Astrocyte of the spinal cord (primary cell): ENCODE measurements around the gene TXNRD1.
"Not testable (repeated sequence)": the region's sequence is repeated elsewhere in the genome, so short reads cannot be mapped to it uniquely, and the experiment has no call there.

Source experiments
- DNase-seq: peaks from one replicate; pipeline ENCODE4 v3.0.0; 2011; ENCODE audit warnings: low read depth, low spot score
- H3K4me3 ChIP-seq: 2 replicates; pipeline ENCODE4 v1.5.1; 2011; ENCODE audit warnings: low read depth, mild to moderate bottlenecking, low read length, moderate library complexity
- in situ Hi-C: cut with HindIII; loops from 2 replicates; pipeline ENCODE4 v1.10.0; 2017; ENCODE audit warnings: low sequenced_read_pairs
- TF ChIP-seq, protein P1 (sequence below): IDR thresholded peaks from 2 replicates; pipeline ENCODE4 v1.5.1; 2012; ENCODE audit warnings: low read depth, mild to moderate bottlenecking, low read length, inconsistent platforms

The TXNRD1 gene

DNA sequence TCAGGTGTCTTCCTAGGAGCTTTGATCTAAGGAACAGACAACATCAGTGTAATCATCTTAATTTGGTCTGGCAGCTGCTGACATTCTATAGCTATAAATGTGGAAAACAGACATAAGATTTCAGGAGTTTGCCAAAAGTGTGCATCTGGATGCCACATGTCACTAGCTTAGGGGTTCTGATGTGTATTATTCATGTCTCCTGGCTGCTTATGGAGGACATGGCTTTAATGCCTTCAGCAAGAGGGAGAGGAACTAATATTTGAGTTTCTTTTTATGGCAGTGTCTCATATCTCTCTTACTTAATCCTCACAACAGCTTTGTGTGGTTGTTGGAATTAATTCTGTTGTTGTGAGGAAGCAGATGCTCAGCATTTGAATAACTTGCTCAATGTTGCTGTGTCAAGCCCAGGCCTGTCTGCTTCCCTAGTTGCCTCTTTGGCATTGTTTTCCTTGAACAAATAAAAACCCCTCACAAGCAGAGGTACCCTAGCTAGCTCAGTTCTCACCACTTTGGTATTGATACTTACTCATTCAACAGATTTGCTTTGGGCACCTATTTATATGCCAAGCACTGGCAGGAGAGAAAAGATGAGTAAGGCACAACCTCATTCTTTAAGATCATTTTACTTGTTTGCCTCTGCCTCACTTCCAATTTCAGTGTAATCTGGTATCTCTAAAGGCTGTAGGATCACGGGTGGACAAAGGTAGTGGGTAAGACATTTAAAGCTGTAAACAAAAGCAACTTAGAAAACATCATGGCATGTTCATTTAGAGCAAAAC, 48.2 kb downstream of the TXNRD1 start:
- no peak overlapping the region for H3K4me3 ChIP-seq
- TF ChIP-seq, protein P1, sequence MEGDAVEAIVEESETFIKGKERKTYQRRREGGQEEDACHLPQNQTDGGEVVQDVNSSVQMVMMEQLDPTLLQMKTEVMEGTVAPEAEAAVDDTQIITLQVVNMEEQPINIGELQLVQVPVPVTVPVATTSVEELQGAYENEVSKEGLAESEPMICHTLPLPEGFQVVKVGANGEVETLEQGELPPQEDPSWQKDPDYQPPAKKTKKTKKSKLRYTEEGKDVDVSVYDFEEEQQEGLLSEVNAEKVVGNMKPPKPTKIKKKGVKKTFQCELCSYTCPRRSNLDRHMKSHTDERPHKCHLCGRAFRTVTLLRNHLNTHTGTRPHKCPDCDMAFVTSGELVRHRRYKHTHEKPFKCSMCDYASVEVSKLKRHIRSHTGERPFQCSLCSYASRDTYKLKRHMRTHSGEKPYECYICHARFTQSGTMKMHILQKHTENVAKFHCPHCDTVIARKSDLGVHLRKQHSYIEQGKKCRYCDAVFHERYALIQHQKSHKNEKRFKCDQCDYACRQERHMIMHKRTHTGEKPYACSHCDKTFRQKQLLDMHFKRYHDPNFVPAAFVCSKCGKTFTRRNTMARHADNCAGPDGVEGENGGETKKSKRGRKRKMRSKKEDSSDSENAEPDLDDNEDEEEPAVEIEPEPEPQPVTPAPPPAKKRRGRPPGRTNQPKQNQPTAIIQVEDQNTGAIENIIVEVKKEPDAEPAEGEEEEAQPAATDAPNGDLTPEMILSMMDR: no peak
- in situ Hi-C loops: no loop called here
- DNase-seq: no peak

DNA sequence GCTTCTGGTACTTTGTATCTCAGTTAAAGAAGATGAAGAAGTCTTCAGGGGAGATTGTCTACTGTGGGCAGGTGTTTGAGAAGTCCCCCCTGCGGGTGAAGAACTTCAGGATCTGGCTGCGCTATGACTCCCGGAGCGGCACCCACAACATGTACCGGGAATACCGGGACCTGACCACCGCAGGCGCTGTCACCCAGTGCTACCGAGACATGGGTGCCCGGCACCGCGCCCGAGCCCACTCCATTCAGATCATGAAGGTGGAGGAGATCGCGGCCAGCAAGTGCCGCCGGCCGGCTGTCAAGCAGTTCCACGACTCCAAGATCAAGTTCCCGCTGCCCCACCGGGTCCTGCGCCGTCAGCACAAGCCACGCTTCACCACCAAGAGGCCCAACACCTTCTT, 49.9 kb downstream of the TXNRD1 start:
- in situ Hi-C loops: not testable (repeated sequence)

DNA sequence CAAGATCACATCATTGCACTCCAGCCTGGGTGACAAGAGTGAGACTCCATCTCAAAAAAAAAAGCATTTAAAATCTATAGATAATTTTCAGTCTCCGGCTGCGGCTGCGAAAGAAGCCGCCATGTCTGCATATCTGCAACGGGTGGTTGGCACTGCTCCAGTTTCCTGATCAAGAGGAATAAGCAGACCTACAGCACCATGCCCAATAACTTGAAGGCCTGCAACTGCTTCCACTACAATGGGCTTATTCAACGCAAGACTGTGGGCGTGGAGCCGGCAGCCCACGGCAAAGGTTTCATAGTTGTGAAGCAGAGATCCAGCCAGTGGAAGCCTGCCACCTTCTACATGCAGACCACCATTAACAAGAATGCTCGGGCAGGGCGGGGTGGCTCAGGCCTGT, 57.4 kb downstream of the TXNRD1 start:
- TF ChIP-seq, protein P1: no peak
- no peak overlapping the region for H3K4me3 ChIP-seq
- in situ Hi-C loops: no loop called here
- no peak for DNase-seq

More for the DNA sequence above, 49.9 kb downstream of the TXNRD1 start:
- H3K4me3 ChIP-seq, DNase-seq: not testable (repeated sequence)

DNA sequence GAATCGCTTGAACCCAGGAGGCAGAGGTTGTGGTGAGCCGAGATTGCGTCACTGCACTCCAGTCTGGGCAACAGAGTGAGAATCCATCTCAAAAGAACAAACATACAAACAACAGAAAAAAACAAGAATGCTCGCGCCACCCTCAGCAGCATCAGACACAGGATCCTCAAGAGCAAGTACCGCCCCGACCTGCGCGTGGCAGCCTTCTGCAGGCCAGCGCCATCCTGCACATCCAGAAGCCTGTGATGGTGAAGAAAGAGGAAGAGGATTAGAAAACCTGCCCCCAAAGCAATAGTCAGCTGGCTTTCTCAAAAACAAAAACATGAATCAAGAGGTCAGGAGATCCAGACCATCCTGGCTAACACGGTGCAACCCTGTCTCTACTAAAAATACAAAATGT, 57.9 kb downstream of the TXNRD1 start:
- TF ChIP-seq, protein P1: no peak
- in situ Hi-C loops: no loop called here
- no peak for DNase-seq
- H3K4me3 ChIP-seq: no peak overlapping the region

DNA sequence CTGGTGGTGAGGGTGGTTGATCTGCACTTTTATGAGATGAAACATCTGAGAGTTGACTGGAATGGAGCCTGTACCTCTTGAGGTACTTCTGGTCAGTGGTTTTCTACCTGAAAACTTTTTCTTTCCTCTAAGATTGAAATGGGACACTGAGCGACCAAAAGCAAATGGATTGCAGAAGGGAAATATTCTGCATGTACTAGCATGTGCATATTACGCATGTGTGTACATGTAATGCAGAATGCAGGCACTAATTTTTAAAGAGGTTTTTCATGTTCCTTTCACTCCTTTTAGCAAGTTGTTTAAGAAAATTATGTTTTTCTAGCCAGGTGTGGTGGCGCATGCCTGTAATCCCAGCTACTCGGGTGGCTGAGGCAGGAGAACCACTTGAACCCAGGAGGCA, 59.2 kb downstream of the TXNRD1 start:
- TF ChIP-seq, protein P1: no peak
- H3K4me3 ChIP-seq: no peak overlapping the region
- in situ Hi-C loops: no loop called here
- no peak for DNase-seq

DNA sequence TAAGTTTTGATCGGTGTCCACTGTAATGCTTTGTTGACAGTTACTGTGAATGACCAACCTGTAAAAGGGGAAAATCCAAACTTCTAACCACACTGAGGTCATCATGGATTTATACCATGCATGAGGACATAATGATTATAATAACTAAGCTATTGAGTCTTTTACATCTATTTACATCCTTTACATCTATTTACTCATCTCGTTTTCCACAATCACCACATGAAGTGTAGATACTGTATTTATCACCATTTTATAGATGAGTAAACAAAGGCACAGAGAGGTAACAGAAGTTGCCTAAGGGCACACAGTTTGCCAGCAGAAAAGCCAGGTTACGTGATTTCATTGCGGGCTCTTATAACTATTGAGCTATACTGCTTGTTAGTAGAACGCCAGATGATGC, 60.1 kb downstream of the TXNRD1 start:
- no peak overlapping the region for H3K4me3 ChIP-seq
- TF ChIP-seq, protein P1: no peak
- no peak for DNase-seq
- in situ Hi-C loops: no loop called here

DNA sequence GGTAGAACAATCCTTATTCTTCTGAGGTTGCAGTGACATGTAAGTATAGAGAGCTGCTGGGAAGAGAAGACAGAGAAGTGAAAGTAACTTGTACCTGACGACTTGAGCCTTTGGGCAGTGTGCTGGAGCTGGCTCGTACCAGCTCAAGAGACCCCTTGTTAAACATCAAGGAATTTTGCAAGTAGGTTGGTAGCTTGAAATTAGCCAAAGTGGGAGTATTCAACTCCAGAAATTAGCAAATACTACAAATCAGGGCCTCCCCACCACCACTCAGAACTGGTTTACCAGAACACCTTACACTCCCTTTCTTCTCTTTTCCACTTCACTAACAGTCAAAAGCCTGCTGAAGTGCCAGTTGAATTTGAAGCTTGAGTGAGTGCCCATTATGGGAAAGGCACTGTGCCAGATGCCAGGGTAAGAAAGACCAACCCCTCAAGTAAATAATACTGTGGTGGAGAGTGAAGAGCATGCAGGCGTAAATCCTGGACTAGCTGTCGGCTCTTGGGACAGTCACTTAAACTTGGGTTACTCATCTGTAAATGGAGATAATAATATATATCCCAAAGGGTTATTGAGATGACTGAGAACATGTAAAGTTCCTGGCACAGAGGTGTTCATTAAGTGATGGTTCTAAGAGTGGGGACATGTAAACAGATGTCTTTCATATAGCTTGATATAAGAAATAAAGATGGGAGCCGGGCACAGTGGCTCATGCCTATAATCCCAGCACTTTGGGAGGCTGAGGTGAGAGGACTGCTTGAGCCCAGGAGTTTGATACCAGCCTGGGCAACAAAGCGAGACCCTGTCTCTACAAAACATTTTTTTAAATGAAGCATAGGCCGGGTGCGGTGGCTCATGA, 60.9 kb downstream of the TXNRD1 start:
- H3K4me3 ChIP-seq: no peak overlapping the region
- DNase-seq: no peak
- TF ChIP-seq, protein P1: no peak
- in situ Hi-C loops: no loop called here
